Measurements from ENCODE around the gene ZNF521. TPM values are rescaled to one million over a fixed set of nuclear protein-coding genes. Genes with fewer than 3 reads are reported as not detected.

ZNF521 gene
- total RNA-seq, 3 donors from 2014 or later, result 30.2 to 67.5 (median 51.8) TPM

DNA sequence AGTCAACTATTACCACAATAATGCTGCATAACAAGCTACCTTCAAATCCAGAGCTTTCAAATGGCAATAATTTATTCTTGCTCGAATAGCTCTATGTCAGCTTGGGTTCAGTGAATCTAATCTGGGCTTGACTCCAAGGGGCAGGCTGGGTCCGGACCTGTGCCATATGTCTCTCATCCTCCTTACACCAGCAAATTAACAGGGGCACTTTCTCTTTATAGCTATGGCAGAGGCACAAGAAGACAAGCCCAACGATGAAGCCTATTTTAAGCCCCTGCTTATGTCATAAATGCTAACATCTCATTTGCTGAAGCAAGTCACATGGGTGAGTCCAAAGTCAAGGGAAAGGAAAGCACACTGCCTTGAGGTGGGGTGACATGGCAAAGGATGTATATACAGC is 13.3 kb upstream of the ZNF521 start:
- intact Hi-C loops (cut with DNase I; ENCODE audit: low total_unique reads), result no loop called here
- H3K4me3 ChIP-seq, result no peak overlapping the region

DNA sequence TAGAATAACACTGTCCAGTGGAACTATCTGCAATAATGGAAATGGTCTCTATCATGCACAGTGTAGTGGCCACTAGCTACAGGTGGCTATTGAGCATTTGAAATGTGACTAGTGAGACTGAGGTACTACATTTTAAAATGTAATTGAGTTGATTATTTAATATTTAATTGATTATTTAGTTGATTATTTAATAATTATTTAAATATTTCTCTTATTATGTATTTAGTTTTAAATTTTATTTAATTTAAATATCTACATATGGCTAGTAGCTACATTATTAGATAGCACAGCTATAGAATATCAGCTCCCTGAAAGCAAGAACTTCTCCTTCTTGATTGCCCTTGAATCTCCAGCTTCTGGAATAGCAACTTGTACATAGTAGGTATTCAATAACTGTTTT is 12.8 kb upstream of the ZNF521 start:
- no peak for DNase-seq (ENCODE audit: low spot score in 2 of 2)
- Histone ChIP-seq H3K4me1 (no peaks in the 10 kb centered on the region), H3K27me3 (no peaks in the 10 kb centered on the region), H3K36me3 (no peaks in the 10 kb centered on the region), H3K4me3 (no peak overlapping the region), H3K27ac (no peak overlapping the region), H3K9me3 (no peaks in the 10 kb centered on the region)
- intact Hi-C loops (cut with DNase I; ENCODE audit: low total_unique reads), result no loop called here
- TF ChIP-seq, protein P1, sequence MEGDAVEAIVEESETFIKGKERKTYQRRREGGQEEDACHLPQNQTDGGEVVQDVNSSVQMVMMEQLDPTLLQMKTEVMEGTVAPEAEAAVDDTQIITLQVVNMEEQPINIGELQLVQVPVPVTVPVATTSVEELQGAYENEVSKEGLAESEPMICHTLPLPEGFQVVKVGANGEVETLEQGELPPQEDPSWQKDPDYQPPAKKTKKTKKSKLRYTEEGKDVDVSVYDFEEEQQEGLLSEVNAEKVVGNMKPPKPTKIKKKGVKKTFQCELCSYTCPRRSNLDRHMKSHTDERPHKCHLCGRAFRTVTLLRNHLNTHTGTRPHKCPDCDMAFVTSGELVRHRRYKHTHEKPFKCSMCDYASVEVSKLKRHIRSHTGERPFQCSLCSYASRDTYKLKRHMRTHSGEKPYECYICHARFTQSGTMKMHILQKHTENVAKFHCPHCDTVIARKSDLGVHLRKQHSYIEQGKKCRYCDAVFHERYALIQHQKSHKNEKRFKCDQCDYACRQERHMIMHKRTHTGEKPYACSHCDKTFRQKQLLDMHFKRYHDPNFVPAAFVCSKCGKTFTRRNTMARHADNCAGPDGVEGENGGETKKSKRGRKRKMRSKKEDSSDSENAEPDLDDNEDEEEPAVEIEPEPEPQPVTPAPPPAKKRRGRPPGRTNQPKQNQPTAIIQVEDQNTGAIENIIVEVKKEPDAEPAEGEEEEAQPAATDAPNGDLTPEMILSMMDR (IDR thresholded peaks at IDR 0.05), result no peak
- TF ChIP-seq POLR2A (IDR thresholded peaks at IDR 0.05), result no peak
- TF ChIP-seq POLR2AphosphoS5 (IDR thresholded peaks at IDR 0.05), result no peak

More for the DNA sequence above, 13.3 kb upstream of the ZNF521 start:
- Histone ChIP-seq H3K27me3 (no peaks in the 10 kb centered on the region), H3K27ac (no peak overlapping the region), H3K9me3 (no peaks in the 10 kb centered on the region), H3K4me1 (no peaks in the 10 kb centered on the region), H3K36me3 (no peaks in the 10 kb centered on the region)
- DNase-seq (ENCODE audit: low spot score in 2 of 2), result no peak
- no peak for TF ChIP-seq POLR2AphosphoS5 (IDR thresholded peaks at IDR 0.05)
- no peak for TF ChIP-seq POLR2A (IDR thresholded peaks at IDR 0.05)
- TF ChIP-seq, protein P1 (IDR thresholded peaks at IDR 0.05), result no peak

DNA sequence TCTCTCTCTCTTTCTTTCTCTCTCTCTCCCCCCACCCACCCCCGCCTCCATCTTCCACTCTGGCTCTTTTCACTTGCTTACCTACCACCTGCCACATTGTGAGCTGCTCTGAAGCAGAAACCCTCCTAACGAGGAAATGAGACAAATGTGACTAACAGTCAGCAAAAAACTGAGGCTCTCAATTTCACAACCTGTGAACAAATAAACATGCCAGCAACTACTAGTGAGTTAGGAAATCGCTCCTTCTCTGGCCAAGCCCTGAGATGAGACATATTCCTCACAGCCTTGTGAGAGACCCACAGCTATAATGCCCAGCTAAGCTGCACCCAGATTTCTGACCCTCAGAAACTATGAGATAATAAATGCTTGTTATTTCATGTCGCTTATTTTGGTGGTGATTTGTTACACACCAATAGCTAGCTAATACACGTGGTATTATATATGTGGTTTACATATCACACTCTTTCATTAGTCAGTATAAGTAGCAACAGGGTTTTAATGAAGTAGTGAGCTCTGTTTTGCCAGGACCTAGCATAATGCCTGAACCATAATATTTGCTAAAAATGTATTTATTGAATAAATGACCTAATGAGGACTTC is 8.4 kb upstream of the ZNF521 start:
- no peaks in the 10 kb centered on the region for H3K27me3 ChIP-seq
- no peaks in the 10 kb centered on the region for H3K9me3 ChIP-seq
- no peak overlapping the region for H3K4me3 ChIP-seq
- H3K36me3 ChIP-seq, result no peaks in the 10 kb centered on the region
- no peak overlapping the region for H3K27ac ChIP-seq
- no peaks in the 10 kb centered on the region for H3K4me1 ChIP-seq
- no peak for DNase-seq (ENCODE audit: low spot score in 2 of 2)
- intact Hi-C loops (cut with DNase I; ENCODE audit: low total_unique reads), result no loop called here
- TF ChIP-seq POLR2AphosphoS5 (IDR thresholded peaks at IDR 0.05), result no peak
- TF ChIP-seq, protein P1 (IDR thresholded peaks at IDR 0.05), result no peak
- no peak for TF ChIP-seq POLR2A (IDR thresholded peaks at IDR 0.05)

DNA sequence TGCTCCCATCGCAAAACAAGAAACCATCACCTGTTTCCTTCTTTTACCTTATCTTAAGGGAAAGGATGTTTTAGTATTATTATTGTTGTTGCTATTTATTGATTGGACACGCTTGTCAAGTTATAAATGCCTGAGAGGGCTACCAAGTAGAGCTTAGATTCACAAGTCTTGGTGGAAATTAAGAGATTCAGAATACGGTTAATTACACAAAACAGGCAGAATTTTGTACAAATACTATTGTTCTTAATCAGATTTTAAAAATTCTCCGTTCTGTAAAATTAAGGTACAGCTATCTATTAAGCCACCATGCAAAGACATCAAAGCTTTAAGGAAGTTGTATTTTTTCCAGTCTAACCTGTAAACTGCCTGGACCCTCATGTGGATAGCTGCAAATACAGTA is 1.1 kb upstream of the ZNF521 start:
- TF ChIP-seq, protein P1 (IDR thresholded peaks at IDR 0.05), result no peak
- TF ChIP-seq POLR2A (IDR thresholded peaks at IDR 0.05), result no peak
- no peak for TF ChIP-seq POLR2AphosphoS5 (IDR thresholded peaks at IDR 0.05)
- intact Hi-C loops (cut with DNase I; ENCODE audit: low total_unique reads), result no loop called here
- Histone ChIP-seq H3K27me3 (no peaks in the 10 kb centered on the region), H3K36me3 (no peaks in the 10 kb centered on the region), H3K4me1 (no peaks in the 10 kb centered on the region), H3K4me3 (peak overlapping the region; percentile 40 to 79 (median 78)), H3K9me3 (no peaks in the 10 kb centered on the region), H3K27ac (no peak overlapping the region)
- no peak for DNase-seq (ENCODE audit: low spot score in 2 of 2)

DNA sequence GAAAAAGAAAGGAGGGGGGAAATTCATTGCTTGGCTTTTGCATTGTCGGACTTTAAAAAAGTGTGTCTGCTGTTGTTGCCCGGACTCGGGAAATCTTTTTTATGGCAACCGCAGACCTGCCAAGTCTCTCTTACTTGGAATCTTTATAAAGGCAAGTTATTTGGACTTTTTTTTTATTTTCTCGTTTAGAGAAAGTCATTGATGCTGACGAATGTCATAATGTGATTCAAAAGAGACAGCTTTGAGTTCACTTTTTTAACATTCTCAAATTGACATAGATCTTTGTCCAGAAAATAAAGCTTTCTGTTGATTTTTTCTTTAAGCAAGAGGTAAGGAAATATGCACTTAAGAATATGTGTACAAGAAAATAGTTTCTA is 651 bp upstream of the ZNF521 start:
- no peaks in the 10 kb centered on the region for H3K27me3 ChIP-seq
- intact Hi-C loops (cut with DNase I; ENCODE audit: low total_unique reads), result no loop called here
- TF ChIP-seq POLR2AphosphoS5 (IDR thresholded peaks at IDR 0.05) (no peak), POLR2A (IDR thresholded peaks at IDR 0.05) (no peak)
- peak overlapping the region; percentile 40 to 79 (median 78) for H3K4me3 ChIP-seq
- DNase-seq (ENCODE audit: low spot score in 2 of 2), result no peak
- no peaks in the 10 kb centered on the region for H3K9me3 ChIP-seq
- H3K4me1 ChIP-seq, result no peaks in the 10 kb centered on the region
- H3K27ac ChIP-seq, result peak overlapping the region in 1 of 2 donors; percentile 8
- H3K36me3 ChIP-seq, result no peaks in the 10 kb centered on the region

Data from breast epithelium (tissue), 4 donors.